HepG2 (cell line): ENCODE measurements around the gene MAP1B. TPM values are rescaled to one million over a fixed set of nuclear protein-coding genes. Genes with fewer than 3 reads are reported as not detected.
A peak's percentile ranks its signal among the peaks of the same experiment; 100 is the strongest.

Experiments
- FOXO1 ChIP-seq: sonication (generic); formaldehyde crosslinking; IDR thresholded peaks from 2 replicates; pipeline ENCODE4 v1.4.0; 2020; ENCODE audit warnings: missing genetic modification reagents
- HOXA3 ChIP-seq: sonication (generic); formaldehyde crosslinking; IDR thresholded peaks from 2 replicates; pipeline ENCODE4 v1.5.0; 2020; ENCODE audit warnings: missing genetic modification reagents
- KDM3A ChIP-seq: IDR thresholded peaks from 2 replicates; pipeline ENCODE4 v1.6.1; 2018; ENCODE audit warnings: low read depth, missing compliant biosample characterization
- KDM6A ChIP-seq: IDR thresholded peaks from 2 replicates; pipeline ENCODE4 v1.6.1; 2016; ENCODE audit warnings: low read depth
- ZBTB21 ChIP-seq: sonication (generic); formaldehyde crosslinking; IDR thresholded peaks from 2 replicates; pipeline ENCODE4 v1.4.0; 2020; ENCODE audit warnings: missing genetic modification reagents
- ZNF333 ChIP-seq: sonication (generic); formaldehyde crosslinking; IDR thresholded peaks from 2 replicates; pipeline ENCODE4 v1.4.0; 2020; ENCODE audit warnings: mild to moderate bottlenecking, missing genetic modification reagents, borderline replicate concordance
- ZNF430 ChIP-seq: sonication (generic); formaldehyde crosslinking; IDR thresholded peaks from 2 replicates; pipeline ENCODE4 v1.9.0; 2021; ENCODE audit warnings: mild to moderate bottlenecking, missing genetic modification reagents
- ZNF629 ChIP-seq: sonication (generic); formaldehyde crosslinking; conservative IDR thresholded peaks from 2 replicates; pipeline ENCODE4 v1.5.0; 2020; ENCODE audit warnings: missing genetic modification reagents
- polyA plus RNA-seq, 8 experiments: library from polyadenylated mRNA; depleted of rRNA in 3 of 8; stranded (reverse) in 7 of 8; unstranded in 1 of 8; fragments of >200 nt; fragmentation: Illumina TruSeq in 4 of 8; extraction: Trizol in 4 of 8; gene quantifications; 2 replicates each; pipeline versions ENCODE4 v1.2.1 to v1.2.3, GENCODE V29; 2011 to 2016; ENCODE audit warnings: low read depth in 4 of 8, missing spikeins in 1 of 8, mixed read lengths in 1 of 8; ENCODE audit not compliant: insufficient read depth in 1 of 8
- total RNA-seq, 5 experiments: library from RNA; depleted of rRNA; stranded (reverse); fragments of >200 nt; fragmentation: Illumina TruSeq; extraction: Trizol; gene quantifications; 2 replicates each; pipeline ENCODE4 v1.2.3, GENCODE V29; 2016; ENCODE audit warnings: low read depth in 1 of 5
- TF ChIP-seq, protein P1 (sequence below): IDR thresholded peaks from 2 replicates; pipeline ENCODE4 v1.6.1; 2018; ENCODE audit warnings: missing genetic modification reagents
- TF ChIP-seq, protein P2 (sequence below): sonication (generic); formaldehyde crosslinking; IDR thresholded peaks from 2 replicates; pipeline ENCODE4 v1.4.0; 2020; ENCODE audit warnings: missing genetic modification reagents
- TF ChIP-seq, protein P3 (sequence below): sonication (generic); formaldehyde crosslinking; IDR thresholded peaks from 2 replicates; pipeline ENCODE4 v1.9.0; 2022; ENCODE audit warnings: missing genetic modification reagents, mild to moderate bottlenecking, borderline replicate concordance
- TF ChIP-seq, protein P4 (sequence below): sonication (generic); formaldehyde crosslinking; IDR thresholded peaks from 2 replicates; pipeline ENCODE4 v1.5.0; 2020; ENCODE audit warnings: missing genetic modification reagents

MAP1B gene
- total and polyA plus RNA-seq, 2 of the 13 experiments (the other 11 are each of a cell fraction or from before 2014, with no cell fraction given) = 3.3 to 6.2 TPM

- TF ChIP-seq, protein P1, sequence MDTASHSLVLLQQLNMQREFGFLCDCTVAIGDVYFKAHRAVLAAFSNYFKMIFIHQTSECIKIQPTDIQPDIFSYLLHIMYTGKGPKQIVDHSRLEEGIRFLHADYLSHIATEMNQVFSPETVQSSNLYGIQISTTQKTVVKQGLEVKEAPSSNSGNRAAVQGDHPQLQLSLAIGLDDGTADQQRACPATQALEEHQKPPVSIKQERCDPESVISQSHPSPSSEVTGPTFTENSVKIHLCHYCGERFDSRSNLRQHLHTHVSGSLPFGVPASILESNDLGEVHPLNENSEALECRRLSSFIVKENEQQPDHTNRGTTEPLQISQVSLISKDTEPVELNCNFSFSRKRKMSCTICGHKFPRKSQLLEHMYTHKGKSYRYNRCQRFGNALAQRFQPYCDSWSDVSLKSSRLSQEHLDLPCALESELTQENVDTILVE (CRISPR knock-in tag) = no peak
- no peak for TF ChIP-seq FOXO1
- no peak for TF ChIP-seq ZBTB21
- TF ChIP-seq ZNF333 (CRISPR knock-in tag) = no peak
- TF ChIP-seq, protein P2, sequence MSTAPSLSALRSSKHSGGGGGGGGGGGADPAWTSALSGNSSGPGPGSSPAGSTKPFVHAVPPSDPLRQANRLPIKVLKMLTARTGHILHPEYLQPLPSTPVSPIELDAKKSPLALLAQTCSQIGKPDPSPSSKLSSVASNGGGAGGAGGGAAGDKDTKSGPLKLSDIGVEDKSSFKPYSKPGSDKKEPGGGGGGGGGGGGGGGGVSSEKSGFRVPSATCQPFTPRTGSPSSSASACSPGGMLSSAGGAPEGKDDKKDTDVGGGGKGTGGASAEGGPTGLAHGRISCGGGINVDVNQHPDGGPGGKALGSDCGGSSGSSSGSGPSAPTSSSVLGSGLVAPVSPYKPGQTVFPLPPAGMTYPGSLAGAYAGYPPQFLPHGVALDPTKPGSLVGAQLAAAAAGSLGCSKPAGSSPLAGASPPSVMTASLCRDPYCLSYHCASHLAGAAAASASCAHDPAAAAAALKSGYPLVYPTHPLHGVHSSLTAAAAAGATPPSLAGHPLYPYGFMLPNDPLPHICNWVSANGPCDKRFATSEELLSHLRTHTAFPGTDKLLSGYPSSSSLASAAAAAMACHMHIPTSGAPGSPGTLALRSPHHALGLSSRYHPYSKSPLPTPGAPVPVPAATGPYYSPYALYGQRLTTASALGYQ (CRISPR knock-in tag) = no peak
- TF ChIP-seq HOXA3 = 0 out of 2 replicates have a peak, but pooled peaks have one; percentile 0
- 0 out of 2 replicates have a peak, but pooled peaks have one; percentile 5 for TF ChIP-seq KDM3A (CRISPR knock-in tag)
- TF ChIP-seq ZNF629 = no peak
- no peak for TF ChIP-seq KDM6A (CRISPR knock-in tag)
- 0 out of 2 replicates have a peak, but pooled peaks have one; percentile 13 for TF ChIP-seq ZNF430 (CRISPR knock-in tag)
- TF ChIP-seq, protein P3, sequence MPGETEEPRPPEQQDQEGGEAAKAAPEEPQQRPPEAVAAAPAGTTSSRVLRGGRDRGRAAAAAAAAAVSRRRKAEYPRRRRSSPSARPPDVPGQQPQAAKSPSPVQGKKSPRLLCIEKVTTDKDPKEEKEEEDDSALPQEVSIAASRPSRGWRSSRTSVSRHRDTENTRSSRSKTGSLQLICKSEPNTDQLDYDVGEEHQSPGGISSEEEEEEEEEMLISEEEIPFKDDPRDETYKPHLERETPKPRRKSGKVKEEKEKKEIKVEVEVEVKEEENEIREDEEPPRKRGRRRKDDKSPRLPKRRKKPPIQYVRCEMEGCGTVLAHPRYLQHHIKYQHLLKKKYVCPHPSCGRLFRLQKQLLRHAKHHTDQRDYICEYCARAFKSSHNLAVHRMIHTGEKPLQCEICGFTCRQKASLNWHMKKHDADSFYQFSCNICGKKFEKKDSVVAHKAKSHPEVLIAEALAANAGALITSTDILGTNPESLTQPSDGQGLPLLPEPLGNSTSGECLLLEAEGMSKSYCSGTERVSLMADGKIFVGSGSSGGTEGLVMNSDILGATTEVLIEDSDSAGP (CRISPR knock-in tag) = 0 out of 2 replicates have a peak, but pooled peaks have one; percentile 17
- TF ChIP-seq, protein P4, sequence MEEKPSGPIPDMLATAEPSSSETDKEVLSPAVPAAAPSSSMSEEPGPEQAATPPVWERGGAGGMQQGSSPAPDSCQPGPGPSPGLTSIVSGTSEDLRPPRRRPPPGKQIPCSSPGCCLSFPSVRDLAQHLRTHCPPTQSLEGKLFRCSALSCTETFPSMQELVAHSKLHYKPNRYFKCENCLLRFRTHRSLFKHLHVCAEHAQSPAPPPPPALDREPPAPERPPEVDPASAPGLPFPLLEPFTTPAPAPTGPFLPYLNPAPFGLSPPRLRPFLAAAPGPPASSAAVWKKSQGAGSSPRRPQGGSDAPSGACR (CRISPR knock-in tag) = no peak
- TF ChIP-seq, all 625 proteins: peak for 6
Observed at GRCh38 chr5:72107901-72108201, 576 bp downstream of the MAP1B start (continued).
